Central memory CD8-positive, alpha-beta T cell (primary cell): ENCODE data around the gene SYTL3.
"Not testable (repeated sequence)": the region's sequence is repeated elsewhere in the genome, so short reads cannot be mapped to it uniquely, and the experiment has no call there.

Experiments used
- ATAC-seq: fragments of 150-1000 bp; cut with Tn5 transposase; replicated peaks from 2 replicates; pipeline ENCODE4 v1.10.0; 2022; ENCODE audit warnings: mild to moderate bottlenecking, moderate FRiP score, moderate number of reproducible peaks; ENCODE audit not compliant: poor library complexity, severe bottlenecking; ENCODE audit errors: extremely low read depth
- DNase-seq, 2 donors: peaks; one replicate each; pipeline ENCODE4 v3.0.0; 2021; ENCODE audit warnings: low spot score in 2 of 2
- H3K27ac Mint-ChIP-seq: one replicate; pipeline ENCODE4 v1.8.0; 2022; ENCODE audit warnings: low read depth, mild to moderate bottlenecking, moderate library complexity, mixed read lengths
- H3K27me3 Mint-ChIP-seq: one replicate; pipeline ENCODE4 v1.8.0; 2022; ENCODE audit warnings: mixed read lengths
- H3K36me3 Mint-ChIP-seq: one replicate; pipeline ENCODE4 v1.8.0; 2022; ENCODE audit warnings: mild to moderate bottlenecking, moderate library complexity, mixed read lengths; ENCODE audit not compliant: insufficient read depth
- H3K4me1 Mint-ChIP-seq: one replicate; pipeline ENCODE4 v1.8.0; 2022; ENCODE audit warnings: mixed read lengths
- H3K4me3 Mint-ChIP-seq: one replicate; pipeline ENCODE4 v1.8.0; 2022; ENCODE audit warnings: mild to moderate bottlenecking, moderate library complexity, mixed read lengths
- H3K9me3 Mint-ChIP-seq: one replicate; pipeline ENCODE4 v1.8.0; 2022; ENCODE audit warnings: mixed read lengths

SYTL3 gene

GRCh38 chr6:158666628-158667359 is 16.9 kb downstream of the SYTL3 start:
- Mint-ChIP-seq H3K36me3 (peaks cover 60% of the 10 kb centered on the region), H3K9me3 (no peaks in the 10 kb centered on the region), H3K4me1 (peaks cover 20% of the 10 kb centered on the region), H3K4me3 (no peak overlapping the region), H3K27ac (no peak overlapping the region), H3K27me3 (no peaks in the 10 kb centered on the region)
- no peak for DNase-seq
- ATAC-seq: no peak

- no peak overlapping the region for H3K27ac Mint-ChIP-seq
- peaks cover 60% of the 10 kb centered on the region for H3K36me3 Mint-ChIP-seq
- ATAC-seq (no peak), DNase-seq (no peak)
- no peak overlapping the region for H3K4me3 Mint-ChIP-seq
- no peaks in the 10 kb centered on the region for H3K9me3 Mint-ChIP-seq
- H3K4me1 Mint-ChIP-seq: peaks cover 20% of the 10 kb centered on the region
- no peaks in the 10 kb centered on the region for H3K27me3 Mint-ChIP-seq
These were observed 17.6 kb downstream of the SYTL3 start for GRCh38 chr6:158667360-158667981.

GRCh38 chr6:158668707-158669103 is 18.9 kb downstream of the SYTL3 start:
- no peak for DNase-seq
- Mint-ChIP-seq H3K4me3 (no peak overlapping the region), H3K27me3 (no peaks in the 10 kb centered on the region), H3K27ac (no peak overlapping the region), H3K4me1 (peaks cover 20% of the 10 kb centered on the region), H3K9me3 (no peaks in the 10 kb centered on the region), H3K36me3 (peaks cover 62% of the 10 kb centered on the region)
- no peak for ATAC-seq

GRCh38 chr6:158669145-158670035 is 19.5 kb downstream of the SYTL3 start:
- DNase-seq (no peak), ATAC-seq (no peak)
- H3K27ac Mint-ChIP-seq: no peak overlapping the region
- H3K9me3 Mint-ChIP-seq: no peaks in the 10 kb centered on the region
- no peak overlapping the region for H3K4me3 Mint-ChIP-seq
- H3K27me3 Mint-ChIP-seq: no peaks in the 10 kb centered on the region
- peaks cover 64% of the 10 kb centered on the region for H3K36me3 Mint-ChIP-seq
- H3K4me1 Mint-ChIP-seq: peaks cover 24% of the 10 kb centered on the region

- H3K4me1 Mint-ChIP-seq: peaks cover 19% of the 10 kb centered on the region
- not testable (repeated sequence) for H3K9me3 Mint-ChIP-seq
These were observed 22.3 kb downstream of the SYTL3 start for GRCh38 chr6:158672119-158672518.

GRCh38 chr6:158672726-158673125 is 22.9 kb downstream of the SYTL3 start:
- Mint-ChIP-seq H3K9me3 (no peaks in the 10 kb centered on the region), H3K4me3 (no peak overlapping the region), H3K4me1 (peaks cover 20% of the 10 kb centered on the region), H3K36me3 (peaks cover 56% of the 10 kb centered on the region), H3K27me3 (no peaks in the 10 kb centered on the region), H3K27ac (no peak overlapping the region)
- DNase-seq (no peak), ATAC-seq (no peak)

More at GRCh38 chr6:158672119-158672518, 22.3 kb downstream of the SYTL3 start:
- not testable (repeated sequence) for ATAC-seq, H3K27me3 Mint-ChIP-seq, DNase-seq, H3K4me3 Mint-ChIP-seq, H3K27ac Mint-ChIP-seq
- H3K36me3 Mint-ChIP-seq: peaks cover 60% of the 10 kb centered on the region

GRCh38 chr6:158674342-158675131 is 24.7 kb downstream of the SYTL3 start:
- DNase-seq (no peak), ATAC-seq (no peak)
- H3K27me3 Mint-ChIP-seq: no peaks in the 10 kb centered on the region
- H3K9me3 Mint-ChIP-seq: no peaks in the 10 kb centered on the region
- H3K27ac Mint-ChIP-seq: no peak overlapping the region
- no peak overlapping the region for H3K4me3 Mint-ChIP-seq
- H3K4me1 Mint-ChIP-seq: peaks cover 17% of the 10 kb centered on the region
- H3K36me3 Mint-ChIP-seq: peaks cover 57% of the 10 kb centered on the region

- not testable (repeated sequence) for ATAC-seq, H3K4me3 Mint-ChIP-seq
These were observed 27.2 kb downstream of the SYTL3 start for GRCh38 chr6:158677094-158677493.

GRCh38 chr6:158677906-158678578 is 28.2 kb downstream of the SYTL3 start:
- Mint-ChIP-seq H3K27me3 (no peaks in the 10 kb centered on the region), H3K4me3 (no peak overlapping the region), H3K4me1 (peaks cover 19% of the 10 kb centered on the region), H3K9me3 (no peaks in the 10 kb centered on the region), H3K36me3 (peaks cover 56% of the 10 kb centered on the region), H3K27ac (no peak overlapping the region)
- DNase-seq (no peak), ATAC-seq (no peak)

More at GRCh38 chr6:158677094-158677493, 27.2 kb downstream of the SYTL3 start:
- Mint-ChIP-seq H3K36me3 (peaks cover 53% of the 10 kb centered on the region), H3K4me1 (peaks cover 19% of the 10 kb centered on the region)
- DNase-seq, H3K9me3 Mint-ChIP-seq, H3K27ac Mint-ChIP-seq, H3K27me3 Mint-ChIP-seq: not testable (repeated sequence)

- no peaks in the 10 kb centered on the region for H3K27me3 Mint-ChIP-seq
These were observed 30.2 kb downstream of the SYTL3 start for GRCh38 chr6:158680015-158680414.

GRCh38 chr6:158680481-158680880 is 30.6 kb downstream of the SYTL3 start:
- ATAC-seq (no peak), DNase-seq (no peak)
- H3K36me3 Mint-ChIP-seq: peaks cover 59% of the 10 kb centered on the region
- no peaks in the 10 kb centered on the region for H3K27me3 Mint-ChIP-seq
- no peak overlapping the region for H3K27ac Mint-ChIP-seq
- no peaks in the 10 kb centered on the region for H3K9me3 Mint-ChIP-seq
- H3K4me1 Mint-ChIP-seq: peaks cover 25% of the 10 kb centered on the region
- H3K4me3 Mint-ChIP-seq: no peak overlapping the region

More at GRCh38 chr6:158680015-158680414, 30.2 kb downstream of the SYTL3 start:
- ATAC-seq (no peak), DNase-seq (no peak)
- Mint-ChIP-seq H3K27ac (peak overlapping the region; percentile 4), H3K4me3 (no peak overlapping the region), H3K36me3 (peaks cover 60% of the 10 kb centered on the region), H3K9me3 (no peaks in the 10 kb centered on the region), H3K4me1 (peaks cover 25% of the 10 kb centered on the region)
